Germinal center (tissue), 1 donor: ENCODE measurements around the gene SRPK3.
"Not testable (repeated sequence)": the region's sequence is repeated elsewhere in the genome, so short reads cannot be mapped to it uniquely, and the experiment has no call there.

Experiments
- DNase-seq: peaks from one replicate; pipeline ENCODE4 v3.0.0; 2012; ENCODE audit warnings: mixed read lengths, low spot score

The SRPK3 gene, protein sequence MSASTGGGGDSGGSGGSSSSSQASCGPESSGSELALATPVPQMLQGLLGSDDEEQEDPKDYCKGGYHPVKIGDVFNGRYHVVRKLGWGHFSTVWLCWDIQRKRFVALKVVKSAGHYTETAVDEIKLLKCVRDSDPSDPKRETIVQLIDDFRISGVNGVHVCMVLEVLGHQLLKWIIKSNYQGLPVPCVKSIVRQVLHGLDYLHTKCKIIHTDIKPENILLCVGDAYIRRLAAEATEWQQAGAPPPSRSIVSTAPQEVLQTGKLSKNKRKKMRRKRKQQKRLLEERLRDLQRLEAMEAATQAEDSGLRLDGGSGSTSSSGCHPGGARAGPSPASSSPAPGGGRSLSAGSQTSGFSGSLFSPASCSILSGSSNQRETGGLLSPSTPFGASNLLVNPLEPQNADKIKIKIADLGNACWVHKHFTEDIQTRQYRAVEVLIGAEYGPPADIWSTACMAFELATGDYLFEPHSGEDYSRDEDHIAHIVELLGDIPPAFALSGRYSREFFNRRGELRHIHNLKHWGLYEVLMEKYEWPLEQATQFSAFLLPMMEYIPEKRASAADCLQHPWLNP

DNA sequence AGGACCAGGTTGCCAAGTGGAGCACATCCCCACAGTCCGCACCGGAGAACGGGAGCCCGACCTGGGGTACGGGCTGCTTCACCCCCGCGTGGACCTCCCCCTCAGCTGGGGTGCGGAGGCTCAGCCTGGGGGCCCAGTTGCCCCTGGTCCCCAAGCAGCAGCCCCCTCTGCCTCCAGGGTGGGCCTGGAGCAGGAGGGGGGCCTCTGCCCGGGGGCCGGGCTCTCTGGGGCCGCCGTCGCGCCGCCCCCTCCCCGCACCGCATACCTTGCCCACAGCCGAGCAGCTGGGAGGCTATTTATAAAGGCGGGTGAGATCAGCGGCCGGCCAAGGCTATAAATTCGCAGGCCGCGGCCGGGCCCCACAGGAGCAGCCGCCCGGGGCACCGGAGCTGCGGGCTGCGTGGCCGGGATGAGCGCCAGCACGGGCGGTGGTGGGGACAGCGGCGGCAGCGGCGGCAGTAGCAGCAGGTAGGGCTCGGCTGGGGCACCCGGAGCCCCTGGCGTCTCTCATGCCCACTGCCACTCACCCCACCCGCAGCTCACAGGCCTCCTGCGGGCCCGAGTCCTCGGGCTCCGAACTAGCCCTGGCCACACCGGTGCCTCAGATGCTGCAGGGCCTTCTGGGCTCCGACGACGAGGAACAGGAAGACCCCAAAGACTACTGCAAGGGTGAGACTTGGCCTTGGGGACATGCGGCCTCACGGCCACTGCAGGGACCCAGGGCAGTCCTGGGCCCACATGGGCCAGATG lies at the start of gene SRPK3:
Gene SRPK3, plus strand, starts transcription at position 364 of the 750 bp plus-strand sequence. Its CDS starts 46 bp downstream, at position 410.
- DNase-seq = no peak

DNA sequence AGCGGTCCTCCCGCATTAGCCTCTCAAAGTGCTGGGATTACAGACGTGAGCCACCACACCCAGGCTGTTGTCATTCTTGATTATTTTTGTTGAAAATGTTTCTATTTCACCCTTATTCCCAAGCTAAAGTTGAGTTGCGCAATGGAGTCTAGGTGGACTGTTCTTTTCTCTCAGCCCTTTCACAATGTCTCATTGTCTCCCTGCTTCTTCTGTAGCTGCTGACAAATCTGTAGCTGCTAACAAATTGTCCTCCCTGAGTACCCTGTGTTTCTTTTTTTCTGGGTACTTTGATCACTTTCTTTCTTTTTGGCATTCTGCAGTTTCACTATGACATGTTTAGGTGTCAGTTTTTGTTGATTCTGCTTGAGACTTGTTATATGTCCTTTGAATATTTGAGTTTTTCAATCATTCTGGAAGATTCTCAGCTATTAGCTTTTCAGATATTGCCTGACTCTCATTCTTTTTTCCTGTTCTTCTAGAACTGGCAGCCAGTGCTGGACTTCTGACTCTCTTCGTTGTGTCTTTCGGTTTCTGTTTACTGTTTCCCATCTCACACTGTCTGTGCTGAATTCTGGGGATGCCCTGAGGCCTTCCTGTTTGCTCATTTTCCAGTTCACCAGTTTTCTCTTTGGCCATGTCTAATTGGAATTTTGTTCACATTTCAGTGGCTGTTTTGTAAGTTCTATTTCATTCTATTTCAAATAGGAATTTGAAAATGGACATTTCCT lies 49.6 kb upstream of the SRPK3 start:
- DNase-seq = no peak

DNA sequence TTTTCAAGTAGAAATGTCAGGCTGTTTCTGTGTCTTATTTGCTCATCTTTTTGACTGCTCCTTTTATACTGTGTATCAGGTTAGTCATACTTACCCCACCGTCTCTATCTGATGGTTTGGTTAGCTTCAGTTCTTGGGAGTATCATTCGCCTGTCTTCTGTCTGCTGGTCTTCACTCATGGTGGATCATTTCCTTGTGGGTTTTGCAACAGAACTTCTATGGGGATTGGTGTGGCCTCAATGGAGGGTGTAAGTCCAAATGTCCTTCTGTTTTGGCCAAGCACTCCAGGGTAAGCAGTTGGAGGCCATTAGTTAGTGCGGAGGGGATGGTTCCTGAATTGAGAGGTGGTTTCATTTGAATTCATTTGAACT lies 49.0 kb upstream of the SRPK3 start:
- DNase-seq = no peak

DNA sequence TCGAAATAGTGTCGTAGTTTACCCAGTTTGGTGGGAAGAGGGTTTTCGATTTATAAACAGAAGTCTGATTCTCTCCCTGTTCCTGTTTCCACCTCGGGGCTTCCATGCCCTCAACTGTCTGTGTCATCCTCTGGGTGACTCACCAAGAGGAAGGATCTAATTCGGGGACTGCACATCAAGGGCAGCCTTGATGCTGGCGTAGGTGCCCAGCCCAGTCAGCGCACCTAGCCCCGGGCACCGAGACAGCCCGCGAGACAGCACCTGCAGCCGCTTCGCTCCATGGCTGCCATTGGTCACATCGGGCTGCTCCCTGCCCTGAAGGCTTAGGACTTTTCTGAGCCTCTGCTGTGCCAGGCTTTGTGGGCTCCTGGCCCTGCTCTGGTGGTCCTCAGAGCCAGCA lies 48.4 kb upstream of the SRPK3 start:
- no peak for DNase-seq

DNA sequence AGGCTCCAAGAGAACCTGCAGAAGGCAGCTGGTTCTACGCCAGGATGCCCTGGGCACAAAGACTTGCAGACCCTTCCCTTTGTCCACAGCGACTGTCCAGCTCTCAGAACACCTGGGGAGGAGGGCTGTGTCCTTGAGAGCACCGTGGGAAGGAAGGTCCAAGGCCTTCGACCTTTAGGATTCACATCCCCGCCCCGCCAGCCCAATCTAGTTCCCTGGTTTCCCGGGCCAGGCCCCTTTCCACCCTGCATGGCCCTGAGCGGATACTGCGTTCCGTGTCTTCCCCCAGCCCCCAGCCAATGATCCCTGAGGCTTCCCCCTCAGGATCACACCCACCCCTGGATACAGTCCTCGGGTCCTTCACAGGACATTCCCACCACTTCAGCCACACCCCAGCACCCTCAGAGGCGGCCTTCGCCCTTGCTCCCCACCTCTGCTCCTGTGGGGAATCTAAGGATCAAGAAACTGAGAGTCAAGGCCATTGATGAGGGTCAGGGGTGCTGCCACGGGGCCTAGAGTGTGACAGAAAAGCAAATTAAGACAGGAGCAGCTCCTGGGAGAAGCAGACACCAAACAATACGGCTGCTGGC lies 47.1 kb upstream of the SRPK3 start:
- DNase-seq = no peak

DNA sequence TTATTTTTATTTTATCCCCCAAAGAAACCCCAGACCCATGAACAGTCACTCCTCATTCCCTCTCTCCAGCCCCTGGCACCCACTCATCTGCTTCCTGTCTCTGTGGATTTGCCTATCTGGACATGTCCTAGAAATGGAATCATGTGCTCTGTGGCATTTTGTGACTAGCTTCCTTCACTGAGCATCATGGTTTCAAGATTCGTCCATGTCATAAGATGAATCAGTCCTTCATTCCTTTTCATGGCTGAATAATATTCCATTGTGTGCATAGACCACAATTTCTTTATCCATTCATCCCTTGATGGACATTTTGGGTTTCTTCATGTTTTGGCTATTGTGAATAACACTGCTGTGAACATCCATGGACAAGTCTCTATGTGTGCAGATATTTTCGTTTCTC lies 46.0 kb upstream of the SRPK3 start:
- DNase-seq = no peak

DNA sequence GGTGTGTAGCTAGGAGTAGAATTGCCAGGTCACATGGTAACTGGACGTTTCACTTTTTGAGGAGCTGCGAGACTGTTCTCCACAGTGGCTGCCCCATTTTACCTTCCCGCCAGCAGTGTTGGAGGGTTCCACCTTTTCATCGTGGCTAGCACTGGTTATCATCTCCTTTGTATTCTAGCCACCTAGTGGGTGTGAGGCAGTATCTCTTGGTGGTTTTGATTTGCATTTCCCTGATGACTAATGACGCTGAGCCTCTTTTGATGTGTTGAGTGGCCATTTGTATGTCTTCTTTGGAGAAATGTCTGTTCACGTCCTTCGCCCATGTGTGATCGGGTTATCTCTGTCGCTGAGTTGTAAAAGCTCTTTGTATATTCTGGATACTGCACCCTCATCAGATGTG lies 45.6 kb upstream of the SRPK3 start:
- DNase-seq = no peak

DNA sequence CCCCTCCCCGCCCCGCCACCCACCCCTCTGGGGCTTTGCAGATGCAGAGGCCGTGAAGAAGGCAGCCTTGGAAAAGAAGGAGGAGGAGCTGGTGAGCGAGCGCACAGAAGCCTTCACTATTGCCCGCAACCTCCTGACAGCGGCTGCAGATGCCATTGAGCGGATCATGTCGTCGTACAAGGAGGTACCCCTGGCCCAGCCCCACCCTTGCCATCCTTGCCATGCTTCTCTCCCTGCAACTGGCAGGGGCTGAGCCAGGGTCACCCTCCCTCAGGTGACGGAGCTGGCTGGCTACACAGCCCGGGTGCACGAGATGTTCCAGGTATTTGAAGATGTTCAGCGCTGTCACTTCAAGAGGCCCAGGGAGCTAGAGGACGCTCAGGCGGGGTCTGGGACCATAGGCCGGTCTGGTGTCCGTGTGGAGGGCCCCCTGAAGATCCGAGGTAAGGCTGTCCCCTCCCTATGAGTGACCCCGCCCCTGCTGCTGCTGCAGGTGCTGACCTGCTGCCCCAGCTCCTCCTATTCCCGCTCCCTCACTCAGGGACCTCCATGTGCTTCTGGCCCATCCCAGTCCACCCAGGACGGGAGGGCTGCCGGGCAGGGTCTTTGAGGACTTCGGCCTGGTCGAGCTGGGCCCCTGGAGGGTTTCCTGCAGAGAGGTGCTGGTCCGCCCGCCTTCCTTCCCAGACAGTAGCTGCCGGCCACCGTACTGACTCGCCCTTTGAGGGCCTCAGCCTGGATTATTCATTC lies 44.6 kb upstream of the SRPK3 start:
- no peak for DNase-seq

DNA sequence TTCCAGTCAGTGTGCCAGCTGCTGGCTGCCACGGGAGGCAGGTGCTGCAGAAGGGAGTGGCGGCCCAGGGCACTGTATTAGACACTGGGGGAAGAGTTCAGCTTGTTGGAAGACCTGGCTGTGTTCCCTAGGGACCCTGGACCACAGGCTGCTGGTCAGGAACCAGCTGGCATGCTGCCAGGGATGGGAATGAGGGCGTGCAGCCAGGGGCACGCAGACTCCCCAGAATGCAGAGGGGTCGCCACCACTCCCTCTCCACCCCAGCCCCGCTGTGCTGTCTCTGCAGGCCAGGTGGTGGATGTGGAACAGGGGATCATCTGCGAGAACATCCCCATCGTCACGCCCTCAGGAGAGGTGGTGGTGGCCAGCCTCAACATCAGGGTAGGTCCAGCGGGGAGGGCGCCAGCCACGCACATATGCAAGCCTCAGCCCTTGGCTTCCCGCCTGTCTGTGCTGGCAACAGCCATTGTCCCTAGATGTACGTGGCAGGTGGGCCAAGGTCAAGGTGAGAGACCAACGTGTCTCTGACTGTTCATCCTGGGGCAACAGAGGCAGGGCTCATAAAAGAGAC lies 43.9 kb upstream of the SRPK3 start:
- no peak for DNase-seq

DNA sequence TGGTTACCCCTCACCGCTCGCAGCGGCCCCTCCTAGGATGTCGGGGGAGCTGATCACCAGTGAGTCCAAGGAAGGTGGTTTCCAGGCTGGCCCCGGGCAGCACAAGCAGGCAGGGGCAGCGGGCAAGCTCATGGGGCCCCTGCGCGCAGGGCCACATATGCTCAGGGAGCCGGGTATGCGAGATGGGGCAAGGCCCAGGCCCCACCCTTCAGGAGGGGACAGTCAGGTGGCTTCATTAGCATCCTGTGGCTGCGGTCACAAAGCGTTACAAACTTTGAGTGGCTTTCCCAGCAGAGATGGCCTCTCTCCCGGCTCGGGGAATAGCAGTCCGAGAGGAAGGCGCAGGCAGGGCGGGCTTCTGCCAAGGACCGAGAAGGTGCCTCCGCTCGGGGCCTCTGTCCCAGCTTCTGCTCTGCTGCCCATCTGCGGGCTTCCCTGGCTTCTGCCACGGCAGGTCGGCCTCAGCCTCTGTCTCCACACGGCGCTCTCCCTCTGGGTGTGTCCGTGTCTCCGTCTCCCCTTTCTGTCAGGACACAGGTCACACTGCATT lies 42.7 kb upstream of the SRPK3 start:
- DNase-seq = no peak

DNA sequence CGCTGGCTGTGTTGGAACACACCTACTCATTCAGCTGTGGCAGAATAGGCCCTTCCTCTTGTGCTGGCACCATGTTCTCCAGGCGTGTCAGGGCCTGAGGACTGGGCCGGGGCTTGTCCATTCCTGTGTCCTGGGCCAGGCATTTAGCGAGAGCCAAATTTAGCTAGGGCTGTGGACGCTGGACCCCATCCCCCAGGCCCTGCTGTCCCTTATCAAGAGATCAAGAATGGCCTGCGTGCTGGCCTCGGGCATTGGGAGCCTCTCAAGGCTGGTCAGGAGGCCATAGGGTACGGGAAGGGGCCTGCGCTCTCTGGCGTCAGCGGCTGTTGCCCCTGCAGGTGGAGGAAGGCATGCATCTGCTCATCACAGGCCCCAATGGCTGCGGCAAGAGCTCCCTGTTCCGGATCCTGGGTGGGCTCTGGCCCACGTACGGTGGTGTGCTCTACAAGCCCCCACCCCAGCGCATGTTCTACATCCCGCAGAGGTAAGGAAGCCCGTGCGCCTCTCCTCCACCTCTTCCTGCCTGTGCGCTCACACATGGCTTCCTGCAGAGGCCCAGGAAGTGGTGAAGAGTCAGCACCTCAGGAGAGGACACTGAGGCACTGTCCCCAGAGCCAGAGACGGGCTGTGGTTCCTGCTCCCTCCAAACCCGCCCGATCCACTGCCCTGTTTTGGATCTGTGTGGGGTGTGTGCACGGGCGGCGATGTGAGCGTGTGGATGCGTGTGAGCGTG lies 40.9 kb upstream of the SRPK3 start:
- no peak for DNase-seq

DNA sequence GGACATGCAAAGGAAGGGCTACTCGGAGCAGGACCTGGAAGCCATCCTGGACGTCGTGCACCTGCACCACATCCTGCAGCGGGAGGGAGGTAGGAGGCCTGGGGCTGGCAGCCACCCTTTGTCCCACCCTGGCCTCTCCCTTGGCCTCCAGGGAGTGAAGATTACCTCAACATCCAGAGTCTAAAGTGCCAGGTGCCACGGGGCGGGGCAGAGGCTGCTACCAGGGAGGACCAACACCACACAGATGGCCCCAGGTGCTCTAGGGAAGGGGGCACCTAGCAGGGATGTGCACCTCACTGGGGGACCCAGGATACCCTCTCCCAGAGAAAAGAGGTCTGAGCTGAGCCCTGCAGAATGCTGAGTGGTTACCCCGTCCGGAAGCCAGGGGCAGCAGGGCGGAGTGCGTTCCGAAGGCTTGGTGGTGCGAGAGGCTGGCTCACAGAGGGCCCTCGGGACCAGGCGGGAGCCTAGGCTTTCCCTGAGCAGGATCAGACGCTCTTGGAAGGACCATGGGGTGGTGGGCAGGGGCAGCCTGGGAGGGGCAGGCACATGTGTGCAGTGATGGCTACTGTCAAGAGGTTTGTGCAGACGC lies 40.1 kb upstream of the SRPK3 start:
- no peak for DNase-seq

DNA sequence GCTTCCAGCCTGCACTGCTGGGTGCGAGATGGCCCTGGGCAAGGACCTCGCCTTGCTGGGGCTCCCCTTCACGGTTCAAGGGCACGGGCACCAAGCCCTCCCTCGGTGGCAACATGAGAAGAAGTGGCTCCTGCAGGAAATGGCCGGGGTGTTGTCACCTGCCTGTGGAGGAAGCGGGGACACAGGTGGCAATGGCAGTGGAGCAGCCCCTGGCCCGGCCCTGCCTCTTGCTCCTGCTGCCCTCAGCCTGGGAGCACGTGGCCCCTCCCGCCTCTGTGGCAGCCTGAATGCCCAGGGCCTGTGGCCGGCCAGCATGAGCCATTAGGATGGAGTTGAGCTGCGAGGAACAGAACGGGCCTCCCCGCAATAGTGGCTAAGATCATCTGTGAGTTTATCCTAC lies 39.4 kb upstream of the SRPK3 start:
- DNase-seq = no peak

DNA sequence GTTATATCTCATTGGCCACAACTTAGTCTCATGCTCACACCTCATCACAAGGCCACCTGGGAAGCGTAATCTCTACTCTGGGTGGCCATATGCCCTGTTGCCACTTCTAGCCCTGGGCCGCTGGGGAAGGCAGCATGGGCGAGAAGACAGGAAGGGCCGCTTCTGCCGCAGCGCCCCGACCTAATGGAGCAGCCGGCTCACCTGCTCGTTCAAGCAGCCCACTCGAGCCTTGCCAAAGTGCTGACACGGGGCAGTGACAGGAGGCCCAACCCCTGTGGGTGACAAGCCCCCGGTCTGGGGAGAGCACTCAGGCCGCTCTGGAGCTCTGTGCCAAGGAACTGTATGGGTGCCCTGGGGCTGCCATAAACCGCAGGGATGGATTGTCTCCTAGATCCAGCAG lies 38.7 kb upstream of the SRPK3 start:
- DNase-seq = not testable (repeated sequence)

DNA sequence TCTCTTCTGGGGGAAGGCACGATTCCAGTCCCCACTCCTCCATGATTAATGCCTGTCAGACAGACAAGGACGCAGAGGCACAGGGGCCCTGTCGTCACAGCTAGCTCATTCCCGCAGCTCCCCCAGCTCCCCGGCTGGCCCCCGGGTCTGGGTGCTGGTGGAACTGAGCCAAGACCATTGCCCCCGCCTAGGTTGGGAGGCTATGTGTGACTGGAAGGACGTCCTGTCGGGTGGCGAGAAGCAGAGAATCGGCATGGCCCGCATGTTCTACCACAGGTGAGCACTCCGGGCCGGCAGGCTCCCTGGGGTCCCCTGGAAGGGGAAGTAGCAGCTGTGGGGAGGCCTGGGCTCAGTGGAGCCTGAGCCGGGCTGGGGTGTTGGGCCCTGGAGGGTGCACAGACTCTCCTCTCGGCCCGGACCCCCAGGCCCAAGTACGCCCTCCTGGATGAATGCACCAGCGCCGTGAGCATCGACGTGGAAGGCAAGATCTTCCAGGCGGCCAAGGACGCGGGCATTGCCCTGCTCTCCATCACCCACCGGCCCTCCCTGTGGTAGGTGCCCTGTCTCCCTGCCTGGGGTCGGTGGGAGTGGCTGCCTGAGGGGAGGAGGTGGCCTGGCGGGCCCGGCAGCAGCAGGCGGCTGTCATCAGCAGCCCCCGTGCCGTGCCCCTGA lies 37.9 kb upstream of the SRPK3 start:
- DNase-seq = not testable (repeated sequence)

DNA sequence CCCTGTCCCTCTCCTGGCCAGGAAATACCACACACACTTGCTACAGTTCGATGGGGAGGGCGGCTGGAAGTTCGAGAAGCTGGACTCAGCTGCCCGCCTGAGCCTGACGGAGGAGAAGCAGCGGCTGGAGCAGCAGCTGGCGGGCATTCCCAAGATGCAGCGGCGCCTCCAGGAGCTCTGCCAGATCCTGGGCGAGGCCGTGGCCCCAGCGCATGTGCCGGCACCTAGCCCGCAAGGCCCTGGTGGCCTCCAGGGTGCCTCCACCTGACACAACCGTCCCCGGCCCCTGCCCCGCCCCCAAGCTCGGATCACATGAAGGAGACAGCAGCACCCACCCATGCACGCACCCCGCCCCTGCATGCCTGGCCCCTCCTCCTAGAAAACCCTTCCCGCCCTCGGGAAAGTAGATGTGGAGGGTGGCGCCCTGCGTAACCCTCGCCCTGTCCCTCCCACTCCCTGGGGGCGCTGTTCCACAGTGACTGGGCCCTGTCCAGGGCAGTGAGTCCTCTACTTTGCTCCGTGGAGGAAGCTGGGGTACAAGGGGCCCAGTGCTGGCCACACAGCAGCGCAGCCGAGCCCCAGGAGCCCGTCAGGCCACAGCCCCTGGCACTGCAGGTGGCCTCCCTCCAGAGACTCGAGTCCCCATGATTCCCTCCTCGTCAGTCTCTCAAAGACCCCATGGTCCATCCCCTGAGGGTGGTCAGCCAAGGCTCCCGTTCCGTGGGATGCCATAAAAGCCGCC lies 37.2 kb upstream of the SRPK3 start:
- DNase-seq = not testable (repeated sequence)

DNA sequence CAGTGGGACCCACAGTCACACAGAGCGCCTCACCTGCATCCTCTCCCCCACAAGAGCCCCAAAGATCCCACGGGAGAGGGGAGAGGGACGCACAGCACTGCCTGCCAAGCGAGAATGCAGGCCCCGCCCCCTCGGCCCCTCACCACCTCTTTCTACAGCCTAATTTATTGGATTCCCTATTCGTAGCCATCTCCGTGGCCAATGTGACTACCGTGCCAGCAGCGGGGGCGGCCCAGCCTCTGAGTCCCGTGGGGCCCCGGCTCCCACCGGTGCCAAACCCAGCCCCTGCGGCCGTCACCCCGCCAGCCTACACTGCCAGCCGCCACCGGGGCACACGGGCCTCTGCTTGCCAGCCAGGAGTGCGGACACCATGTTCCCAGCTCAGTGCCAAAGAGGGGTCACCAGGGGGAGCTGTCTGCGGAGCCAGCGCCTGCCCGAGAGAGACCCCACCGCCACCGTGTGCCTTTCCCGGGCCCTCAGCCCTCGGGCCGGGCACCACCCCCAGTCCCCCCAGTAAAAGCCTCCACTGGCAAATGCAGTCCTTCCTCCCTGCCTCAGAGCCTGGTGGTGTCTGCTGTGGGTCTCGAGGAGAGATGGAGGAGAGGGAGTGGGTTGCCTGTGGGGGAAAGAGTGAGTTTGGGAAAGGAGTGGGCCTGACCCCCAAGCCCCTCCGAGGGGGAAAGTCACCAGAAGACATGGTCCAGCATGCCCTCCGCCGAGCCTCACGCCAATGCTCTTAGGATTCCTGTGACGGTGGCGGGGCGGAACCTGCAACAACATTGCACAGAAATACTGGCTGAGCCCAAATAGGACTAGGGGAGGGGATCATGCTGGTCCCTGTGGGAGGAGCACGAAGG lies 36.4 kb upstream of the SRPK3 start:
- DNase-seq = no peak
